Renal pelvis (tissue), 3 donors: ENCODE measurements around the gene NLRC4. TPM values are rescaled to one million over a fixed set of nuclear protein-coding genes. Genes with fewer than 3 reads are reported as not detected.

ENCODE experiments used
- polyA plus RNA-seq, 3 donors: library from polyadenylated mRNA; unstranded; fragments of 120-200 nt; gene quantifications; one replicate each; pipeline ENCODE4 v1.2.1, GENCODE V29; 2013; ENCODE audit not compliant: insufficient read length in 3 of 3

NLRC4 gene
- polyA plus RNA-seq, 3 donors, result 0.98 to 1.2 (median 1.2) TPM

Other genes with a start within 250 kb of the NLRC4 start
- gene DPY30, start 225.1 kb downstream of the NLRC4 start, polyA plus RNA-seq, result 100 to 1,000 TPM in 1 of 3 donors, 10 to 100 TPM in 2; 93.4 to 104 (median 99.4) TPM
- gene SPAST, start 201.3 kb downstream of the NLRC4 start, polyA plus RNA-seq, result 10 to 100 TPM; 25.2 to 28.8 (median 27.7) TPM
- gene SLC30A6, start 99.0 kb downstream of the NLRC4 start, polyA plus RNA-seq, result 10 to 100 TPM; 20.7 to 28.7 (median 26.7) TPM
- 10 to 100 TPM; 53.0 to 72.3 (median 66.8) TPM for gene YIPF4, start 13.0 kb upstream of the NLRC4 start, polyA plus RNA-seq
- gene BIRC6, start 92.1 kb upstream of the NLRC4 start, polyA plus RNA-seq, result 10 to 100 TPM; 63.8 to 90.4 (median 74.4) TPM